ENCODE data around the gene ZNF738.

DNA sequence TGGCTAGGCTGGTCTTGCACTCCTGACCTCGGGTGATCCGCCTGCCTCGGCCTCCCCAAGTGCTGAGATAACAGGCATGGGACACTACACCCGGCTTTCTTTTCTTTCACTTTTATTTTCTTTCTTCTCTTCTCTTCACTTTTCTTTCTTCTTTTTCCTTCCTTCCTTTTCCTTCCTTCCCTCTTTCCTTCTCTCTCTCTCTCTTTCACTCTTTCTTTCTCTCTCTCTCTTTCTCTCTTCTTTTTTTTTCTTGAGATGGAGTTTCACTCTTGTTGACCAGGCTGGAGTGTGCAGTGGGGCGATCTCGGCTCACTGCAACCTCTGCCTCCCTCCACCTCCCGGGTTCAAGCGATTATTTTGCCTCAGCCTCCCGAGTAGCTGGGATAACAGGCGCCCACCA, 37.3 kb downstream of the ZNF738 start:
- TF ChIP-seq CTCF (IDR thresholded peaks at IDR 0.05; ENCODE audit: low read depth, low read length) = no peak
- TF ChIP-seq EZH2phosphoT487 (IDR thresholded peaks at IDR 0.05; ENCODE audit: low read depth) = no peak

Data from OCI-LY3 (cell line).